Measurements from ENCODE around the gene UBFD1.

UBFD1 gene

DNA sequence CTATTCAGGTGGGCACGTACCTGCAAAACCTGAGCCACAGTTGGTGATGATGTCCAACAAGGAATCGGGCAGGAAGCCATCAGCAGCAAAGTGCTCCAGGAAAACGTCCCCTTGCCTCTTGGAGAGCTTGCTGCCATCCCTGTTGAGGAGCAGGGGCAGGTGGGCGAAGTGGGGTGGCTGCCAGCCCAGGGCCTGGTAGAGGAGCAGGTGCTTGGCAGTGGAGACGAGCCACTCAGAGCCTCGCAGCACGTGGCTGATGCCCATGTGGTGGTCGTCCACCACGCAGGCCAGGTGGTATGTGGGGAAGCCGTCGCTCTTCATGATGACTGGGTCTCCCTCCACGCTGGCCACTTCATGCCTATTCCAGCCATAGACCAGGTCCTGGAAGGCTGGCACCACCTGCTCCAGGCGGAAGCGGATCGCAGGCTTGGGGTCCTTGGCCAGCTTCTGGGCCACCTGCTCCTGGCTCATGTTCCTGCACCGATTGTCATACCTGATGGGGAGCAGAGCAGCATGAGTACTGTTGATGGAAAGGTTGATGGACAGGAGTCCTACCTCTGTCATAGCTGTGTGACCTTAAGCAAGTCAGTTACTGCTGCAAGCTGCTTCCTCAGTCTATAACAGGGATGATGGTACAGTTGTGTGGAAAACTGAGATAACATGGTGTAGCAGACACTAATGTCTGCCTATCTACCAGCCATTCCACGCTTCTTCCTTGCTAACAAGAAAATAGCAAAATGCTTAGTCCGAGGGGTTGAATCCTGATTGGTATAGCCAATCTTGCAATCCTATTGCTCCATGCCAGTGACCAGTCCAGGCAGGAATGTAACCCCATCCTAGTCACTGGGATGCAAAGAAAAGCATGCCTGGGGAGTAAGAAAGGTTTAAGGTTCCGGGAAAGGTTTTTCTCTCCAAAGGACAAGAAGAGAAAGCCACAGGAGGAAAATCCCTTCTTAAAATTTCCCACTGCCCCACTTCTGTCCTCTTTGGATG, 22.4 kb upstream of the UBFD1 start:
- no CpG with 5 or more reads among the region's 19 CpGs for WGBS, 2 donors (ENCODE audit: extremely low coverage in 2 of 2, insufficient read length in 2 of 2, insufficient replicate concordance in 1 of 2)
- no peak overlapping the region for H2AFZ ChIP-seq (ENCODE audit: low read length)
- no peak for DNase-seq (ENCODE audit: low spot score)

DNA sequence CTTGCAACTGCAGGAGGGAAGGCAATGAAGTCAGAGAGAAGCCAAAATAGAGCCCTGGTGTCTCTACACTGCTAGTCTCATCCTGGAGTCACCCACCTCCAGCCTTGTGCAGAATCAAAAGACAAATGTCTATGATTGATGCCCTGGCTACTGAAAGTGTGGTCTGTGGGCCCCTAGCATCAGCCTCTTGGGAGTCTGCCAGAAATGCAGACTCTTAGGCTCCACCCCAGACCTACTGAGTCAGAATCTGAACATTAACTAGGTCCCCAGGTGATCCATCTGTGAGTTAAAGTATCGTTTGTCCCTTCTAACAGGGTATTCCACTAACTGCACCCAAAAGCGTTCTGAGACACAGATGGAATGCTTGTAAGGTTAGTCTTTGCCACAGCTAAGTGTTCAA, 21.6 kb upstream of the UBFD1 start:
- Histone ChIP-seq H3K23ac (ENCODE audit: low read depth, low read length, poor library complexity) (no peak overlapping the region), H3K18ac (ENCODE audit: low read length) (no peak overlapping the region), H2AFZ (ENCODE audit: low read length) (no peak overlapping the region), H3K4me1 (ENCODE audit: control insufficient read depth in 2 of 2, insufficient read depth in 1 of 2, low read depth in 1 of 2, low read length in 2 of 2) (no peaks in the 10 kb centered on the region), H3K9ac (ENCODE audit: low read depth, low read length, poor library complexity) (no peak overlapping the region), H2BK15ac (ENCODE audit: low read length) (no peak overlapping the region), H3K27ac (replicated peaks; ENCODE audit: low read length) (no peak overlapping the region), H2AK5ac (ENCODE audit: low read depth, low read length) (no peak overlapping the region), H3K79me1 (ENCODE audit: low read depth, low read length) (no peaks in the 10 kb centered on the region), H3K27me3 (ENCODE audit: control insufficient read depth in 3 of 3, insufficient read depth in 3 of 3, low read depth in 1 of 3, low read length in 3 of 3) (no peaks in the 10 kb centered on the region), H3K4ac (ENCODE audit: low read length) (no peak overlapping the region), H4K8ac (ENCODE audit: low read depth, low read length) (no peak overlapping the region), H3K14ac (ENCODE audit: low read length) (no peak overlapping the region), H2BK5ac (ENCODE audit: low read length) (no peak overlapping the region), H4K91ac (ENCODE audit: low read depth, low read length, poor library complexity) (no peak overlapping the region), H3K36me3 (replicated peaks in 1 of 2; ENCODE audit: control insufficient read depth in 2 of 2, insufficient read depth in 2 of 2, low read length in 2 of 2) (peaks cover 20 to 83% of the 10 kb centered on the region in 2 donors), H2BK12ac (ENCODE audit: low read length) (no peak overlapping the region), H3K9me3 (replicated peaks in 1 of 2; ENCODE audit: control insufficient read depth in 2 of 2, insufficient read depth in 1 of 2, low read depth in 1 of 2, low read length in 2 of 2) (no peaks in the 10 kb centered on the region), H3K4me3 (ENCODE audit: low read length in 2 of 2) (no peak overlapping the region), H3K4me2 (ENCODE audit: insufficient read depth, low read length, poor library complexity, severe bottlenecking) (no peak overlapping the region), H2BK120ac (ENCODE audit: low read depth, low read length) (no peak overlapping the region)
- WGBS, 2 donors (ENCODE audit: extremely low coverage in 2 of 2, insufficient read length in 2 of 2, insufficient replicate concordance in 1 of 2): no CpG with 5 or more reads among the region's 2 CpGs
- no peak for DNase-seq (ENCODE audit: low spot score)

More for the DNA sequence above, 22.4 kb upstream of the UBFD1 start:
- Histone ChIP-seq H3K4me3 (ENCODE audit: low read length in 2 of 2) (no peak overlapping the region), H3K27me3 (ENCODE audit: control insufficient read depth in 3 of 3, insufficient read depth in 3 of 3, low read depth in 1 of 3, low read length in 3 of 3) (no peaks in the 10 kb centered on the region), H3K9ac (ENCODE audit: low read depth, low read length, poor library complexity) (no peak overlapping the region), H2BK5ac (ENCODE audit: low read length) (no peak overlapping the region), H3K4me1 (ENCODE audit: control insufficient read depth in 2 of 2, insufficient read depth in 1 of 2, low read depth in 1 of 2, low read length in 2 of 2) (no peaks in the 10 kb centered on the region), H3K4me2 (ENCODE audit: insufficient read depth, low read length, poor library complexity, severe bottlenecking) (no peak overlapping the region), H3K27ac (replicated peaks; ENCODE audit: low read length) (no peak overlapping the region), H3K18ac (ENCODE audit: low read length) (no peak overlapping the region), H3K36me3 (replicated peaks in 1 of 2; ENCODE audit: control insufficient read depth in 2 of 2, insufficient read depth in 2 of 2, low read length in 2 of 2) (peaks cover 20 to 81% of the 10 kb centered on the region in 2 donors), H3K23ac (ENCODE audit: low read depth, low read length, poor library complexity) (no peak overlapping the region), H3K14ac (ENCODE audit: low read length) (no peak overlapping the region), H3K9me3 (replicated peaks in 1 of 2; ENCODE audit: control insufficient read depth in 2 of 2, insufficient read depth in 1 of 2, low read depth in 1 of 2, low read length in 2 of 2) (no peaks in the 10 kb centered on the region), H2BK15ac (ENCODE audit: low read length) (no peak overlapping the region), H2AK5ac (ENCODE audit: low read depth, low read length) (no peak overlapping the region), H3K4ac (ENCODE audit: low read length) (no peak overlapping the region), H2BK120ac (ENCODE audit: low read depth, low read length) (no peak overlapping the region), H2BK12ac (ENCODE audit: low read length) (no peak overlapping the region), H3K79me1 (ENCODE audit: low read depth, low read length) (no peaks in the 10 kb centered on the region), H4K8ac (ENCODE audit: low read depth, low read length) (no peak overlapping the region), H4K91ac (ENCODE audit: low read depth, low read length, poor library complexity) (no peak overlapping the region)

DNA sequence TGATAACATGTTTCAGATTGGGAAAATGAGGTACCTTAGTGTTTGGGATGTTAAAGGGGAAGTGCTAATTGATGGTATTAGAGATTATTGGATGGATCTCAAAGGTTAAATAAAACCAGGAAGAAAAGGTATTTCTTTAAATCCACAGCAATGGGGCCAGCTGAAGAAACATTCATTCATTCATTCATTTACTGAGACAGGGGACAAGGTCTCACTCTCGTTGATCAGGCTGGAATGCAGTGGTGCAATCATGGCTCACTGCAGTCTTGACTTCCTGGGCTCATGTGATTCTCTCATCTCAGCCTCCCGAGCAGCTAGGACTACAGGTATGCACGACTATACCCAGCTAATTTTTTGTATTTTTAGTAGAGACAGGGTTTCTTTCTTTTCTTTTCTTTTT, 20.1 kb upstream of the UBFD1 start:
- Histone ChIP-seq H3K9me3 (replicated peaks in 1 of 2; ENCODE audit: control insufficient read depth in 2 of 2, insufficient read depth in 1 of 2, low read depth in 1 of 2, low read length in 2 of 2) (no peaks in the 10 kb centered on the region), H3K79me1 (ENCODE audit: low read depth, low read length) (no peaks in the 10 kb centered on the region), H2BK12ac (ENCODE audit: low read length) (no peak overlapping the region), H2AK5ac (ENCODE audit: low read depth, low read length) (no peak overlapping the region), H3K9ac (ENCODE audit: low read depth, low read length, poor library complexity) (no peak overlapping the region), H3K23ac (ENCODE audit: low read depth, low read length, poor library complexity) (no peak overlapping the region), H4K8ac (ENCODE audit: low read depth, low read length) (no peak overlapping the region), H2AFZ (ENCODE audit: low read length) (no peak overlapping the region), H2BK120ac (ENCODE audit: low read depth, low read length) (no peak overlapping the region), H3K4ac (ENCODE audit: low read length) (no peak overlapping the region), H3K14ac (ENCODE audit: low read length) (no peak overlapping the region), H3K4me1 (ENCODE audit: control insufficient read depth in 2 of 2, insufficient read depth in 1 of 2, low read depth in 1 of 2, low read length in 2 of 2) (no peaks in the 10 kb centered on the region), H2BK5ac (ENCODE audit: low read length) (no peak overlapping the region), H2BK15ac (ENCODE audit: low read length) (no peak overlapping the region), H4K91ac (ENCODE audit: low read depth, low read length, poor library complexity) (no peak overlapping the region), H3K36me3 (replicated peaks in 1 of 2; ENCODE audit: control insufficient read depth in 2 of 2, insufficient read depth in 2 of 2, low read length in 2 of 2) (peaks cover 20 to 83% of the 10 kb centered on the region in 2 donors), H3K27ac (replicated peaks; ENCODE audit: low read length) (no peak overlapping the region), H3K18ac (ENCODE audit: low read length) (no peak overlapping the region), H3K27me3 (ENCODE audit: control insufficient read depth in 3 of 3, insufficient read depth in 3 of 3, low read depth in 1 of 3, low read length in 3 of 3) (no peaks in the 10 kb centered on the region), H3K4me2 (ENCODE audit: insufficient read depth, low read length, poor library complexity, severe bottlenecking) (no peak overlapping the region), H3K4me3 (ENCODE audit: low read length in 2 of 2) (no peak overlapping the region)
- WGBS, 2 donors (ENCODE audit: extremely low coverage in 2 of 2, insufficient read length in 2 of 2, insufficient replicate concordance in 1 of 2): no CpG with 5 or more reads among the region's 3 CpGs
- DNase-seq (ENCODE audit: low spot score): no peak

DNA sequence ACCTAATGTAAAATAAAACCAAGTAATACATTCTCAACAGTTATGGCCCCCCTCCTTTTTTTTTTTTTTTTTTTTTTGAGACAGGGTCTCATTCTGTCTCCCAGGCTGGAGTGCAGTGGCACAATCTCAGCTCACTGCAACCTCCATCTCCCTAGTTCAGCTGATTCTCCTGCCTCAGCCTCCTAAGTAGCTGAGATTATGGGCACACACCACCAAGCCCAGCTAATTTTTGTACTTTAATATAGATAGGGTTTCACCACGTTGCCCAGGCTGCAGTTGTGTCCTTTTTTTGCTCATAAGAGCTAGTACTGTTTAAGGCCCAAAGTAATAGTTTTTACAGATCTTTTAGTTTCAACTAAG, 18.6 kb upstream of the UBFD1 start:
- no peak overlapping the region for H3K4me2 ChIP-seq (ENCODE audit: insufficient read depth, low read length, poor library complexity, severe bottlenecking)

More for the DNA sequence above, 18.6 kb upstream of the UBFD1 start:
- Histone ChIP-seq H2AFZ (ENCODE audit: low read length) (no peak overlapping the region), H3K79me1 (ENCODE audit: low read depth, low read length) (no peaks in the 10 kb centered on the region), H2AK5ac (ENCODE audit: low read depth, low read length) (no peak overlapping the region), H3K9me3 (replicated peaks in 1 of 2; ENCODE audit: control insufficient read depth in 2 of 2, insufficient read depth in 1 of 2, low read depth in 1 of 2, low read length in 2 of 2) (no peaks in the 10 kb centered on the region), H3K18ac (ENCODE audit: low read length) (no peak overlapping the region), H3K4me1 (ENCODE audit: control insufficient read depth in 2 of 2, insufficient read depth in 1 of 2, low read depth in 1 of 2, low read length in 2 of 2) (no peaks in the 10 kb centered on the region), H2BK120ac (ENCODE audit: low read depth, low read length) (no peak overlapping the region), H3K23ac (ENCODE audit: low read depth, low read length, poor library complexity) (no peak overlapping the region), H4K8ac (ENCODE audit: low read depth, low read length) (no peak overlapping the region), H2BK15ac (ENCODE audit: low read length) (no peak overlapping the region), H2BK5ac (ENCODE audit: low read length) (no peak overlapping the region), H2BK12ac (ENCODE audit: low read length) (no peak overlapping the region), H3K36me3 (replicated peaks in 1 of 2; ENCODE audit: control insufficient read depth in 2 of 2, insufficient read depth in 2 of 2, low read length in 2 of 2) (peaks cover 14 to 82% of the 10 kb centered on the region in 2 donors), H3K4me3 (ENCODE audit: low read length in 2 of 2) (no peak overlapping the region), H3K9ac (ENCODE audit: low read depth, low read length, poor library complexity) (no peak overlapping the region), H4K91ac (ENCODE audit: low read depth, low read length, poor library complexity) (no peak overlapping the region), H3K14ac (ENCODE audit: low read length) (no peak overlapping the region), H3K27me3 (ENCODE audit: control insufficient read depth in 3 of 3, insufficient read depth in 3 of 3, low read depth in 1 of 3, low read length in 3 of 3) (no peaks in the 10 kb centered on the region), H3K27ac (replicated peaks; ENCODE audit: low read length) (no peak overlapping the region), H3K4ac (ENCODE audit: low read length) (no peak overlapping the region)
- WGBS, 2 donors (ENCODE audit: extremely low coverage in 2 of 2, insufficient read length in 2 of 2, insufficient replicate concordance in 1 of 2): no CpG with 5 or more reads among the region's 1 CpG
- DNase-seq (ENCODE audit: low spot score): no peak
